Activated T-helper 17 cell treated with anti-CD3 and anti-CD28 coated beads, Interleukin-2, amount 50 U/mL, for 72 hours (primary cell): ENCODE results near the gene GAPT. TPM values are rescaled to one million over a fixed set of nuclear protein-coding genes. Genes with fewer than 3 reads are reported as not detected.
"Not testable (repeated sequence)": the region's sequence is repeated elsewhere in the genome, so short reads cannot be mapped to it uniquely, and the experiment has no call there.

Experiments
- ATAC-seq: fragments of 150-1000 bp; cut with Tn5 transposase; replicated peaks from 2 replicates; pipeline ENCODE4 v1.10.0; 2021; ENCODE audit warnings: mild to moderate bottlenecking, moderate library complexity
- H3K27ac Mint-ChIP-seq: one replicate; pipeline ENCODE4 v1.8.0; 2022; ENCODE audit warnings: mixed read lengths
- H3K27me3 Mint-ChIP-seq: one replicate; pipeline ENCODE4 v1.8.0; 2022; ENCODE audit warnings: mixed read lengths
- H3K36me3 Mint-ChIP-seq: one replicate; pipeline ENCODE4 v1.8.0; 2022; ENCODE audit warnings: low read depth, mild to moderate bottlenecking, mixed read lengths
- H3K4me1 Mint-ChIP-seq: one replicate; pipeline ENCODE4 v1.8.0; 2022; ENCODE audit warnings: mixed read lengths
- H3K4me3 Mint-ChIP-seq: one replicate; pipeline ENCODE4 v1.8.0; 2022; ENCODE audit warnings: mild to moderate bottlenecking, mixed read lengths
- H3K9me3 Mint-ChIP-seq: one replicate; pipeline ENCODE4 v1.8.0; 2022; ENCODE audit warnings: mixed read lengths
- total RNA-seq, 2 donors: library from RNA; stranded (reverse); gene quantifications; one replicate each; pipeline ENCODE4 v1.2.3, GENCODE V29; 2022

Gene GAPT
- total RNA-seq, 2 donors from 2014 or later = not detected

- H3K4me3 Mint-ChIP-seq = no peak overlapping the region
- peaks cover 21% of the 10 kb centered on the region for H3K27me3 Mint-ChIP-seq
- H3K4me1 Mint-ChIP-seq = no peaks in the 10 kb centered on the region
- no peaks in the 10 kb centered on the region for H3K36me3 Mint-ChIP-seq
- H3K9me3 Mint-ChIP-seq = no peaks in the 10 kb centered on the region
- no peak for ATAC-seq
- no peak overlapping the region for H3K27ac Mint-ChIP-seq
These were observed 14.3 kb downstream of the GAPT start for GRCh38 chr5:58505502-58505901.

GRCh38 chr5:58505971-58506640 lies 14.9 kb downstream of the GAPT start:
- no peak overlapping the region for H3K27ac Mint-ChIP-seq
- H3K4me1 Mint-ChIP-seq = no peaks in the 10 kb centered on the region
- peaks cover 22% of the 10 kb centered on the region for H3K27me3 Mint-ChIP-seq
- ATAC-seq = no peak
- H3K4me3 Mint-ChIP-seq = no peak overlapping the region
- no peaks in the 10 kb centered on the region for H3K36me3 Mint-ChIP-seq
- H3K9me3 Mint-ChIP-seq = no peaks in the 10 kb centered on the region

DNA sequence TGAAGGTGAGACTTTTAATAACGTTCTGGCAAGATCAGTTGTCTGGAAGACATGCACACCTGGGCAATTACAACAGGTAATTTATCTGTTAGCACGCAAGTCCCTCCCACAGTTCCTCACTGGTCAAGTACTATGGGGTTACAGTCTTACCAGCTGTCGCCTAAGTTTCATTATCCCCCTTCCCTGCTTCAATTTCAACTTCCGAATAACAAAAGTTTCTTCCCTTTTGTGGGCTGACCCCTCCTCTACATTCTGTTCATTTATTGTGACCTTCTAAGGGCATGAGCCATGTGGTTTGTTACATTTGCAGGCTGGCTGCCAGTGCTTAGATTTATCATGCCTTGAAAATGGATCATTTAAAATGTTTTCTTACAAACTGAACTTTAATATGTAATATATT lies 16.5 kb downstream of the GAPT start:
- peaks cover 26% of the 10 kb centered on the region for H3K27me3 Mint-ChIP-seq

DNA sequence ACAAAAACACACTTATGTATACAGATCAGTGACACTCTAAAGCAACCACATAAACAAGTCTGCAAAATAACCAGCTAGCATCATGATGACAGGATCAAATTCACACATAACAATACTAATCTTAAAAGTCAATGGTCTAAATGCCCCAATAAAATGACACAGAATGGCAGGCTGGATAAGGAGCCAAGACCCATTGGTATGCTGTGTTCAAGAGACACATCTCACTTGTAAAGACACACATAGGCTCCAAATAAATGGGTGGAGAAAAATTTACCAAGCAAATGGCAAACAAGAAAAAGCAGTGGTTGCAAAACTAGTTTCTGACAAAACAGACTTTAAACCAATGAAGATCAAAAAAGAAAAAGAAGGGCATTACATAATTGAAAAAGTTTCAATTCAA lies 26.0 kb downstream of the GAPT start:
- no peak overlapping the region for H3K27ac Mint-ChIP-seq
- H3K4me1 Mint-ChIP-seq = no peaks in the 10 kb centered on the region
- peaks cover 11% of the 10 kb centered on the region for H3K9me3 Mint-ChIP-seq
- ATAC-seq = no peak
- H3K4me3 Mint-ChIP-seq = no peak overlapping the region
- peaks cover 27% of the 10 kb centered on the region for H3K27me3 Mint-ChIP-seq
- no peaks in the 10 kb centered on the region for H3K36me3 Mint-ChIP-seq

More for the DNA sequence above, 16.5 kb downstream of the GAPT start:
- H3K4me1 Mint-ChIP-seq = no peaks in the 10 kb centered on the region
- H3K9me3 Mint-ChIP-seq = no peaks in the 10 kb centered on the region
- no peaks in the 10 kb centered on the region for H3K36me3 Mint-ChIP-seq
- no peak overlapping the region for H3K27ac Mint-ChIP-seq
- ATAC-seq = no peak
- no peak overlapping the region for H3K4me3 Mint-ChIP-seq

DNA sequence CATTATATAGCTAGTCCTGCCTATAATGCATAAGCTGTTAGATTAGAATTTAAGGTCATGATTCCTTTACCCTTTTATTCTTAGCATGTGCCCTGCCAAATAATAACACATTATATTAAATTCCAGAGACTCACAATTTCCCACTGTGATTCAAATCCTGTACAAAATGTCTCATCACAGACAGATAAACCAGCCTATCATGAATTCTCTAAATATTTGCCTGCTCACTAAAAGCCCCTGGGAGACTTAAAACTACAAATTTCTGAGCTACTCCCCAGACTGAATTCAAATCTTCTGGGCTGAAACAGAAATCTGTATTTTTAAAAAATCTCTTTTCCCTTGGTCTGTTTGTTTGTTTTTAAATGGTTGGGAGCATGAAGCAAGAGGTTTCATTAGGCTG lies 32.7 kb downstream of the GAPT start:
- Mint-ChIP-seq H3K36me3 (no peaks in the 10 kb centered on the region), H3K27ac (no peak overlapping the region), H3K4me3 (no peak overlapping the region), H3K9me3 (no peaks in the 10 kb centered on the region), H3K4me1 (no peaks in the 10 kb centered on the region), H3K27me3 (peaks cover 17% of the 10 kb centered on the region)
- ATAC-seq = no peak

- H3K9me3 Mint-ChIP-seq = no peaks in the 10 kb centered on the region
- no peak for ATAC-seq
These were observed 33.3 kb downstream of the GAPT start for GRCh38 chr5:58524571-58524970.

GRCh38 chr5:58530942-58531490 lies 39.8 kb downstream of the GAPT start:
- Mint-ChIP-seq H3K36me3 (no peaks in the 10 kb centered on the region), H3K4me1 (no peaks in the 10 kb centered on the region), H3K4me3 (no peak overlapping the region), H3K27ac (no peak overlapping the region), H3K9me3 (peaks cover 10% of the 10 kb centered on the region), H3K27me3 (no peaks in the 10 kb centered on the region)
- no peak for ATAC-seq

More at GRCh38 chr5:58524571-58524970, 33.3 kb downstream of the GAPT start:
- H3K4me3 Mint-ChIP-seq = no peak overlapping the region
- no peak overlapping the region for H3K27ac Mint-ChIP-seq
- H3K36me3 Mint-ChIP-seq = no peaks in the 10 kb centered on the region
- H3K4me1 Mint-ChIP-seq = no peaks in the 10 kb centered on the region
- peaks cover 13% of the 10 kb centered on the region for H3K27me3 Mint-ChIP-seq

DNA sequence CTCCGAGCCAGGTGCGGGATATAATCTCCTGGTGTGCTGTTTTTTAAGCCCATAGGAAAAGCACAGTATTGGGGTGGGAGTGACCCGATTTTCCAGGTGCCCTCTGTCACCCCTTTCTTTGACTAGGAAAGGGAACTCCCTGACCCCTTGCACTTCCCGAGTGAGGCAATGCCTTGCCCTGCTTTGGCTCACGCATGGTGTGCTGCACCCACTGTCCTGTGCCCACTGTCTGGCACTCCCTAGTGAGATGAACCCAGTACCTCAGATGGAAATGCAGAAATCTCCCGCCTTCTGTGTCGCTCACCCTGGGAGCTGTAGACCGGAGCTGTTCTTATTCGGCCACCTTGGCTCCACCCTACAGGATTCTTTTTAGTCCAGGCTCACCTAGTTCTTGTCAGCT lies 50.7 kb downstream of the GAPT start:
- not testable (repeated sequence) for H3K9me3 Mint-ChIP-seq, ATAC-seq, H3K27ac Mint-ChIP-seq, H3K27me3 Mint-ChIP-seq, H3K4me1 Mint-ChIP-seq, H3K36me3 Mint-ChIP-seq, H3K4me3 Mint-ChIP-seq

DNA sequence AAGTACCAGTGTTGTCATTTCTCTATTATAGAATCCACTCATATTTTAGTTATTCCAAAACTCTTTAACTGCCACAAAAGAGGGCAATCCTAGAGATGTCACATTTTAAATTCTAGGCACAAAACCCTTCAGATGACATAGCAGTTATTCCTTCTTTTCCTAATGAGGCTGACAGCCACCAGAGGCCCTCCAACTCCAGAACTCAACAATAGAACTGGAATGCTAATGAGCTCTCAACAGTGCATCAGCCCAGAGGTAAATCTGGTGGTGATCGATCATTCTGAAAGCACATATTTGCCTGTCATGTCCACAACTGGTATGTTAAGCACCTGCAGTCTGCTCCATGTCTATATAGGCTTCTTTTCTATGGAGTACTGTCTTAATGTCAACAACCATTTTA lies 51.5 kb downstream of the GAPT start:
- no peak overlapping the region for H3K27ac Mint-ChIP-seq
- no peak for ATAC-seq
- no peaks in the 10 kb centered on the region for H3K36me3 Mint-ChIP-seq
- no peak overlapping the region for H3K4me3 Mint-ChIP-seq
- H3K4me1 Mint-ChIP-seq = no peaks in the 10 kb centered on the region
- H3K9me3 Mint-ChIP-seq = no peaks in the 10 kb centered on the region
- peaks cover 8% of the 10 kb centered on the region for H3K27me3 Mint-ChIP-seq

- Mint-ChIP-seq H3K27me3 (peaks cover 10% of the 10 kb centered on the region), H3K4me1 (no peaks in the 10 kb centered on the region), H3K4me3 (no peak overlapping the region), H3K27ac (no peak overlapping the region), H3K9me3 (no peaks in the 10 kb centered on the region), H3K36me3 (no peaks in the 10 kb centered on the region)
- no peak for ATAC-seq
These were observed 52.5 kb downstream of the GAPT start for GRCh38 chr5:58543723-58544122.

GRCh38 chr5:58544195-58544594 lies 53.0 kb downstream of the GAPT start:
- no peak for ATAC-seq
- H3K27ac Mint-ChIP-seq = no peak overlapping the region
- peaks cover 12% of the 10 kb centered on the region for H3K27me3 Mint-ChIP-seq
- H3K9me3 Mint-ChIP-seq = no peaks in the 10 kb centered on the region
- H3K4me1 Mint-ChIP-seq = no peaks in the 10 kb centered on the region
- H3K4me3 Mint-ChIP-seq = no peak overlapping the region
- no peaks in the 10 kb centered on the region for H3K36me3 Mint-ChIP-seq

- Mint-ChIP-seq H3K4me1 (no peaks in the 10 kb centered on the region), H3K4me3 (no peak overlapping the region), H3K27ac (no peak overlapping the region), H3K27me3 (peaks cover 12% of the 10 kb centered on the region), H3K36me3 (no peaks in the 10 kb centered on the region), H3K9me3 (no peaks in the 10 kb centered on the region)
- ATAC-seq = no peak
These were observed 53.7 kb downstream of the GAPT start for GRCh38 chr5:58544926-58545325.

DNA sequence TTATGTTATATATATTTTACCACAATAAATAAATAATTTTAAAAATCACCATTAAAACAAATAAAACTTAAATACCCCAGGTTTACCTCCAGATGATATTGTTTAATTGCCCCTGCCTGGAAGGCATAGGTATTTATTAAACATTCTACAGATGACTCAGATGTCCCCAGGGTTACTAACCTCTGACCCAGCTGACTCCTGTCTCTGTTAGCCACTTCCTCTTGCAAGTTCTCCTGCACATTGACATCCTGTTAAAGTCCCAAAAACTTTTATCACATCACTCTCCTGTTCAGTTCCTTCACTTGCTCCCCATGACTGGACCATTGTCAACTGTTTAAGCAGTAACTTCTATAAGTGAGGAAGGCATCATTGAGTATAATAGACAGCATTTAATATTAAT lies 54.7 kb downstream of the GAPT start:
- no peaks in the 10 kb centered on the region for H3K9me3 Mint-ChIP-seq
- no peak overlapping the region for H3K27ac Mint-ChIP-seq
- no peaks in the 10 kb centered on the region for H3K36me3 Mint-ChIP-seq
- H3K4me3 Mint-ChIP-seq = no peak overlapping the region
- no peaks in the 10 kb centered on the region for H3K4me1 Mint-ChIP-seq
- peaks cover 12% of the 10 kb centered on the region for H3K27me3 Mint-ChIP-seq
- no peak for ATAC-seq
